HG02759 (cell line): ENCODE data around the gene DNER.
"Not testable (repeated sequence)": the region's sequence is repeated elsewhere in the genome, so short reads cannot be mapped to it uniquely, and the experiment has no call there.

Source experiments
- ATAC-seq: cut with Tn5 transposase; IDR thresholded peaks from one replicate; pipeline ENCODE4 v1.9.1; 2021; ENCODE audit warnings: mild to moderate bottlenecking, moderate library complexity; ENCODE audit not compliant: unreplicated experiment

Gene DNER

GRCh38 chr2:229718057-229718456 lies 3.7 kb upstream of the DNER start:
- no peak for ATAC-seq

- ATAC-seq: no peak
These were observed 1.6 kb upstream of the DNER start for GRCh38 chr2:229715895-229716507.

GRCh38 chr2:229714736-229715541 lies 584 bp upstream of the DNER start:
- ATAC-seq: peak; percentile 37

- ATAC-seq: peak; percentile 38
These were observed 830 bp downstream of the DNER start for GRCh38 chr2:229713371-229714079.

GRCh38 chr2:229712136-229712535 lies 2.2 kb downstream of the DNER start:
- no peak for ATAC-seq

GRCh38 chr2:229708335-229708734 lies 6.0 kb downstream of the DNER start:
- no peak for ATAC-seq

GRCh38 chr2:229703909-229704630 lies 10.3 kb downstream of the DNER start:
- no peak for ATAC-seq

GRCh38 chr2:229701716-229702115 lies 12.6 kb downstream of the DNER start:
- no peak for ATAC-seq

- ATAC-seq: no peak
These were observed 13.3 kb downstream of the DNER start for GRCh38 chr2:229701062-229701461.

GRCh38 chr2:229695961-229696360 lies 18.4 kb downstream of the DNER start:
- no peak for ATAC-seq

GRCh38 chr2:229693845-229694244 lies 20.5 kb downstream of the DNER start:
- not testable (repeated sequence) for ATAC-seq

GRCh38 chr2:229691631-229692030 lies 22.7 kb downstream of the DNER start:
- no peak for ATAC-seq

GRCh38 chr2:229689307-229689839 lies 25.0 kb downstream of the DNER start:
- ATAC-seq: no peak

- ATAC-seq: no peak
These were observed 26.2 kb downstream of the DNER start for GRCh38 chr2:229688141-229688540.

GRCh38 chr2:229686122-229686919 lies 28.0 kb downstream of the DNER start:
- no peak for ATAC-seq

GRCh38 chr2:229684942-229685562 lies 29.3 kb downstream of the DNER start:
- no peak for ATAC-seq

GRCh38 chr2:229679393-229680125 lies 34.8 kb downstream of the DNER start:
- ATAC-seq: no peak

GRCh38 chr2:229675569-229675968 lies 38.8 kb downstream of the DNER start:
- ATAC-seq: no peak
